ENCODE data around the gene SRP19.
"Not testable (repeated sequence)": the region's sequence is repeated elsewhere in the genome, so short reads cannot be mapped to it uniquely, and the experiment has no call there.

Gene SRP19

DNA sequence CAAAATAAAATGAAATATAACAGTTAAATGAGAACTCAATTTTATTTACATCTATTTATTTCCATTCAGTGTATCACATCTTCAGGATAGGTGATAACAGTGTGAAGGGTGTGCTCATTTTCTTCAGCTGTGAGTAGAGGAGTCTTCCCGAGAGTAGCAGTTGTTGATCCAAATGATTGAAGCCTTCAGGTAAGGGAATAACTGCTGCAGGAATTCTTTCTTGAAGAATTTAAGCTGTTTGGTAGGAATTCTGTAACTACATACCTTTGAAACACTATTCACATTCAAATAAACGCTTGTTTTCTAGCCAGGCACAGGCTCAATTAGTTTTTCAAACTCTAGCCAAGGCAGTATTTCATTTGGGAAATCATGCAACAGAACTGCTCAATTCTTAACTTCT is 15.3 kb downstream of the SRP19 start:
- DNase-seq: no peak

GRCh38 chr5:112878101-112878500 is 17.0 kb downstream of the SRP19 start:
- DNase-seq: no peak

- DNase-seq: no peak
Measured at GRCh38 chr5:112878760-112879159, 17.7 kb downstream of the SRP19 start.

GRCh38 chr5:112880219-112880964 is 19.3 kb downstream of the SRP19 start:
- no peak for DNase-seq

DNA sequence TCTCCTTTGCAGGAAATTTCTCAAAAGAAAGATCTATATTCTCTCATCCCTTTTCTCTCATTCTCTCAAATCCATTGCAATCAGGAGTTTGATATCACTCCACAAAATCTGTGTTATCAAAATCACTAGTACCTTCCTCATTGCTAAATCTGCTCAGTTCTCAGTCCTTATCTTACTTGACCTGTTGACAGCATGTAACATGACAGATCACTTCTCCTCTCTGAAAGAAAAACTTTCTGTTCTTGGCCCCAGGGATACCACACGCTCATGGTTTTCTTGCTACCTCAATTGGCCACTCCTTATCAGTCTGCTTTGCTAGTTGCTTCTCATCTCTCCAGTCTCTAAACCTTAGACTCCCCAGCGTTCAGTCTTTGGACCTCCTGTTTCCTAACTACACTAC is 22.1 kb downstream of the SRP19 start:
- no peak for DNase-seq

- DNase-seq: no peak
Measured at GRCh38 chr5:112885001-112885400, 23.9 kb downstream of the SRP19 start.

- DNase-seq: no peak
Measured at GRCh38 chr5:112886975-112887374, 25.9 kb downstream of the SRP19 start.

DNA sequence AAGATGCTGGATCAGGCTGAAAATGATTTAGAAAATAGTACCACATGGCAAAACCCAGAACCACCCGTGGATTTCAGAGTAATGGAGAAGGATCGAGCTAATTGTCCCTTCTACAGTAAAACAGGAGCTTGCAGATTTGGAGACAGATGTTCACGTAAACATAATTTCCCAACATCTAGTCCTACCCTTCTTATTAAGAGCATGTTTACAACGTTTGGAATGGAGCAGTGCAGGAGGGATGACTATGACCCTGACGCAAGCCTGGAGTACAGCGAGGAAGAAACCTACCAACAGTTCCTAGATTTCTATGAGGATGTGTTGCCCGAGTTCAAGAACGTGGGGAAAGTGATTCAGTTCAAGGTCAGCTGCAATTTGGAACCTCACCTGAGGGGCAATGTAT is 31.0 kb downstream of the SRP19 start:
- DNase-seq: not testable (repeated sequence)

DNA sequence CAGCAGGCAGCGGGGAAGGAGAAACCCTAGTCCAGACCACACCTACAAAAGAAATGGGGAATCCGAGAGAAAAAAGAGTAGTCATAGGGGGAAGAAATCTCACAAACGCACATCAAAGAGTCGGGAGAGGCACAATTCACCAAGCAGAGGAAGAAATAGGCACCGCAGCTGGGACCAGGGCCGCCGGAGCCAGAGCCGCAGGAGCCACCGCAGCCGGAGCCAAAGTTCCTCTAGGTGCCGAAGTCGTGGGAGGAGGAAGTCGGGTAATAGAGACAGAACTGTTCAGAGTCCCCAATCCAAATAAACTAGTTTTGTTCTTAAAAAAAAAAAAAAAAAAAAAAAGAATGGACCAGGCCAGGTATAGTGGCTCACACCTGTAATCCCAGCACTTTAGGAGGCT is 31.7 kb downstream of the SRP19 start:
- no peak for DNase-seq

DNA sequence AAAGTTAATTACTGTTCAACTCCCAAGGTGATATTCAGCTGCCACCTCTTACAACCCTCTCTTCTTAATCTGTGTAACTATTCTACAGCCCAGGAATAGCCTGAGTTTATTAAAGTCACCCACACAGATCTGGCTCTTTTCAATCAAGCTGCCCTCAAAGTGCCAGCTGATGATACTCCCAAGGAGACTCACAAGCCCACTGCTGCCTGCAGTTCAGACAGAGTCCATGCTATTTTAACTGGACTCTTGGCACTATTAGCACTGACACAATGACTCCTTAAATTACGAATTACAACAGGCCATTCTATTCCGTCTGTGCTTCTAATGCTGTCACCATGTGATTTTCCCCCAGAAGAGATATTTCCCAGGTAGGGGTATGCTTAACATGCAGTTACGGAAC is 34.6 kb downstream of the SRP19 start:
- no peak for DNase-seq

DNA sequence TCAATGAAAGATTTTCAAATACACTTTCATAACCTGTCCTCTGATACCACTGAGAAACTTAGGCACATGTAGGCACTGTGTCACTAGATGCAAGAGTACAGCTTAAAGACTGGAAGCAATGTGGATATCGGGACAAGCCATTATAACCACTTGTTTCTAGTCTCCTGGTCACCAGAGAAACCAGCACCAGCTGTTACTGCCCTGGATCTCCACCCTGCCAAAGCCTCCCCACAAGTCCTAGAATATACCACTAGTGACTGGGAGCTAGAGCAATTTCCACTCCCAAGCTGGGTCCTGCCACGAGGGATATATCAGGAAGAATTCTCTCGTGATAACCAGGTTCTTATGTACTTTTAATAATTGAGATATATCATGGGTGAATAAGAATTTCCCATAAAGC is 41.5 kb downstream of the SRP19 start:
- DNase-seq: no peak

DNA sequence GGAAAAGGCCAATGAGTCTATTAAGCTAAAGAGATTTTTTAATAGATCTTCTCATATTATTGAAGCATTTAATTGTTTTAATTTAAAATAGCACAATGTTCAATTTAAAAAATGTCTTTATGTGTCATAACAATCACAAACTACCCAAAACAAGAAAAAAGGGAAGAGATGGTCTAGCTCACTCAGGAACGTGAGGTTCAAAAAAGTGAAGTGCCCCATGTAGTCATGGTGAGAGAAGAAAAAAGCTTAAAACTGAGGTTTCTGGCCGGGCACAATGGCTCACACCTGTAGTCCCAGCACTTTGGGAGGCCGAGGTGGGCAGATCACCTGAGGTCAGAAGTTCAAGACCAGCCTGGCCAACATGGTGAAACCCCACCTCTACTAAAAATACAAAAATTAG is 43.9 kb downstream of the SRP19 start:
- DNase-seq: not testable (repeated sequence)

- DNase-seq: no peak
Measured at GRCh38 chr5:112906637-112907036, 45.5 kb downstream of the SRP19 start.

- no peak for DNase-seq
Measured at GRCh38 chr5:112907166-112907631, 46.1 kb downstream of the SRP19 start.

GRCh38 chr5:112908854-112909253 is 47.8 kb downstream of the SRP19 start:
- DNase-seq: no peak

DNA sequence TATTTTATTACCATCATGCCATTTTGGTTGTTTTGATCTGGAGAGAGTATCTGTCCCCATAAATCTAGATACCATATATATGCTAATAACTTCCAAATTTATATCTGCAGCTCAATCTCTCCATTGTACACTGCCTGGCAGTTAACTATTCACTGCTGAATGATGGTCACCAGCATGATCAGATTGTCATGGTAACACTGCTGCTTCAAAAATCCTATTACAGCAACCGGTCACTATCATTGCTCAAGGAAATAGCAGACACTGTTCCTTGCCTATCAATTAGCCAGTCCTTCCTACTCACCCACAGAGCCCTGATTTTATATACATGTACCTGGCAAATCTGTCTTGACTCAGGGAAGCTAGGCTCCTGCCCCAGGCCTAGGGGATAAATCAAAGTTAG is 49.4 kb downstream of the SRP19 start:
- no peak for DNase-seq

GRCh38 chr5:112914584-112914983 is 53.5 kb downstream of the SRP19 start:
- DNase-seq: no peak

DNA sequence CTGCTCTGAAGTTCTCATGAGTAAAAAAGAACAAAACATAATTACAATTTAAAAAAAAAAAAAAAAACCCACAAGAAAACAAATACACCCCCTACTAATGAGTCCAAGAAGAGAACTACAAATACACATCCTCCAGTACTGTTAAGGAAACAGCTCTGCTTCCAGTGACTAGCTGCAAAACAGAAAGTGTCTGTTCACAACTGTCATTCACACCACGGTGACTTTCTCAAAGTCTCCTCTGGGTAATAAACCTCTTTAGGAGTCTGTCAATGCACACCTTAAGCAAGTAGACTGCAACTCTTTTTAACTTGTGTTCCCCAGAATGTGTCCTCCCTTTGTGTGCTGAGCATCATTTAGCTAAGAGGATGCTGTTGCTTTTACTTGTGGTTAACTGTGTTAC is 54.7 kb downstream of the SRP19 start:
- DNase-seq: no peak

DNA sequence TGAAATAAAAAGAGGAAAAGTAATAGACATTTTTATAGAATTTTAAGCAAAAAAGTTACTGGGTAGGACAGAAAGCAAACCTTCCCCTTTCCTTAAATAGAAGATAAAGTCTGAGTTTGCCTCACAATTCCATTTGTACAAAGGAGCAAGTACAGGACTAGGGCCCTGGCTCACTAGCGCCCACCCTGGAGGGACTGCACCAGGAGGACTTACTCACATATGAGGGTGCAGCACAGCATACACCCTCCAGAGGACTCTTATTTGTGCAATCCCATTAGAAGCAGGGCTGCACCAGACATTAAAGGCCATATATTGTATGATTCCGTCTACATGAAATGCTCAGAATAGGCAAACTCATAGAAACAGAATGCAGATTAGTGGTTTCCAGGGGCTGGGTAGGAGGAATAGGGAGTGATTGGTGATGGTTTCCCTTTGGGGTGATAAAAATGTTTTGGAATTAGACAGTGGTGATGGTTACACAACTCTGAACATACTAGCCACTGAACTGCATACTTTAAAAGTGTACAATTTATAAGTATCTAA is 56.4 kb downstream of the SRP19 start:
- no peak for DNase-seq

DNA sequence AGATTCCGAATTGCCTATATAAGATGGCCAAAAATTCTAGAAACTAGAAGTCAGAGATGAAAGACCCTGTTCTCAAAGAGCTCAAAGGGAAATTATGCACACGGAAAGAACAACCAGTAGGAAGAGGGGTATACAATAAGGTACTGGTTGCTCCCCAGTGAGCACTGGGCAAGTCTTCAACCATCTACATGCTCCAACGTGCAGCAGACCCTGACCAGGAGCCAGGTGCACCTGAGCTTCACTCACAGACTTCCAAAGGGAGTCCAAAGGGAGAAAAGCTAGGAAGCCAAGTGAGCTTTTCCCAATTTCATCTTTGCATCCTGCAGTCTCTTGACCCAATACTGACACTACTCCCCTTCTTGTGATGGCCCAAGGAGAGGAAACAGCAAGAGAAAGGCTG is 57.0 kb downstream of the SRP19 start:
- no peak for DNase-seq

DNA sequence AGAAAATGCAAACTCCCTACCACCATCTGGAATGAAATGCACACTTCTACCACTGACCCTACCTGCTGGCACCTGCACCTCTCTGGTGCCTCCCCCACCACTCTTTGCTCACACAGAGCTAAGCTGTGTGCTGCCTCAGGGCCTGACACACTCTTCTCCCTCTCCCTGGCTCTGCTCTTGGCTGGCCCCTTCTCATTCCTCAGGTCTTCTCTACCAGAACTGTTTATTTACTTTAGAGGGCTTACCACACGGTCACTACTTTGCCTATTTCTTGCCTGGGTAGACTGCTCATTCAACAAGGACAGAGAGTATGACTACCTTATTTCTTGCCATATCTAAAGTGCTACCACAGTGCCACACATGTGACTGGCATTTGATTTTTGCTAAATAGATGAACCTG is 57.6 kb downstream of the SRP19 start:
- no peak for DNase-seq

All from NCI-H1105 treated with DMSO at 0.1 percent for 48 hours (cell line).